ENCODE data around the gene GALNT17.

The GALNT17 gene

DNA sequence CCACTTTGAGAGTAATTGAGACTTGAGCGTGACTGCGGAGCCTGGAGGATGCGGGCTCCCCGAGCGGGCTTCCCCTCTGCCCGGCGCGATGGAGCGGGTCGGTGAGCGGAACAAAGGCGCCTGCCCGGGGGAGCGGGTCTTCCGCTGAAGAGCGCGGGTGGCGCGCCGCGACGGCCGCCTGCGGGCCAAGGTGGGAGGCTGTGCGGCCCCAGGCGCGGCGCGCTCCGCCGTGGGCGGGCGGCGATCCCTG is at the start of gene GALNT17:
Gene GALNT17, plus strand, starts transcription at position 18 of the 250 bp plus-strand sequence.
- no peak for DNase-seq (ENCODE audit: low read depth in 2 of 2, low spot score in 1 of 2)

DNA sequence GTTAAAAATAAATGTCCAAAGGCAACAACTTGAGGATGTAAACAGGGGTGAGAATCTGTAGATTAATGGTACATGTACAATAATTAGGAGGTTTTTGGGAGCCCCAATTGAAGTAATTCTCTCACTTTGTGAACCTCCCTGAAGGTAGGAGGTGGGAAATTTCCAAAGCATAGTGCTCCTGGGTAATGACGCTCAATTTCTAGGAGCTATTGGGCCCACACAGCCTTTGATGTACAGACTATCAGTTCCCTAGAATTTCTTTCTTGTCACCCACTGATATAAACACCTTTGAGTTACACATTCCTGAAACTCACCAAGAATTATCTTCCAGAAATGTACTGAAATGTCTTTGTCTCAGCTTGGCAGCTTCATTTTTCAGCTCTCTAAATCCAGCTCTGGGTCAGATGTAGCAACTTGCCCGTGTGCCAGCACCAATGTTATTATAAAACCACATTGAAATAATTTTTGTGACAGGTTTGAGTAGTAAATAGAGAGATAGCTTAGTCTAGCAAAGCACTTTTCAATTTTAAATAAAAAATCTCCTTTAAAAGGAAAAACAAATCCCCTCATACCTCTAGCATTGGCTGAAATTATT is 36.6 kb upstream of the GALNT17 start:
- DNase-seq (ENCODE audit: low read depth in 2 of 2, low spot score in 1 of 2), result no peak

DNA sequence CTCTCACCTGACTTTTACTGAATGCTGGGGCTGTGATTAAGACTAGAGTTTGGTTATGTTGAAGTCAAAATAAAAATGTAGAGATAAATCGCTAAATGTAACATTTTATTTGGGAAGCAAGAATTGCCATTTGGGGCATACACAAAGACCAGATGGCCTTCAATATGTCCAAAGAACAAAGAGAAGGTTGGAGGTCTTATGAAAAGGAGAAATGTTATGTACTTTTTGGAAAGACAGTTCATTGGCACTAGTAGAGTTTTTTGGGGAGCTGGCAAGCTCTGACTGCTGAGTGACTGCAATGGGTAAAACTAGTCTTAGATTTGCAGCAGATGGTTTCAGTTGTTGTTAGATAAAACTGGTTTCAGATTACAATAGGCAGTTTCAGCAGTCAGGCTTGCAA is 35.6 kb upstream of the GALNT17 start:
- DNase-seq (ENCODE audit: low read depth in 2 of 2, low spot score in 1 of 2), result no peak

DNA sequence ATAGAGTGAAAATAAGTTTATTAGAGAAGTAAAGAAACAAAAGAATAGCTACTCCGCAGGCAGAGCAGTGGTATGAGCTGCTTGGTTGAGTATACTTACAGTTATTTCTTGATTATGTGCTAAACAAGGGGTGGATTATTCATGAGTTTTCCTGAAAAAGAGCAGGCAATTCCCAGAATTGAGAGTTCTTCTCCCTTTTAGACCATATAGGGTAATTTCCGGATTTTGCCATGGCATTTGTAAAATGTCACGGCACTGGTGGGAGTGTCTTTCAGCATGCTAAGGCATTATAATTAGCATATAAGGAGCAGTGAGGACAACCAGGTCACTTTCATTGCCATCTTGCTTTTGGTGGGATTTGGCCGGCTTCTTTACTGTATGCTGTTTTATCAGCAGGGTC is 25.7 kb upstream of the GALNT17 start:
- DNase-seq (ENCODE audit: low read depth in 2 of 2, low spot score in 1 of 2), result no peak

DNA sequence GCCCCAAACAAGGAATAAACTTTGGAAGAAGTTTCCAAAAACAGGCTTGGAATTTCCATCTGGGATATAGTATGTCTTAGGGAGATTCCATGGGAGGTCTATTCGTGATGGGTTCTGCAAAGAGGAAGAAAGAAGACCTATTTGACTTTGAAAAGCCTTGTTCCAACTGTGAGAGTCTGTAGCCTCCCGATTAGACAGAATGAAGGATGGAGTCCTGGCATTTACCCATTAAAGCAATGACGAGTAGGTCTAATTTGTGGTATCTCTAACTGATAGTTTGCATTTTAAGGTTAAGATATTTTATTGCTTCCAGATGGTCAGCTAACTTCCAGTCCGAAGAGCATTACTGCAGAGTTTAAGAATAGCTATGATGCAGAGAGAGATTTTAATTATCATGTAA is 19.5 kb upstream of the GALNT17 start:
- DNase-seq (ENCODE audit: low read depth in 2 of 2, low spot score in 1 of 2), result no peak

DNA sequence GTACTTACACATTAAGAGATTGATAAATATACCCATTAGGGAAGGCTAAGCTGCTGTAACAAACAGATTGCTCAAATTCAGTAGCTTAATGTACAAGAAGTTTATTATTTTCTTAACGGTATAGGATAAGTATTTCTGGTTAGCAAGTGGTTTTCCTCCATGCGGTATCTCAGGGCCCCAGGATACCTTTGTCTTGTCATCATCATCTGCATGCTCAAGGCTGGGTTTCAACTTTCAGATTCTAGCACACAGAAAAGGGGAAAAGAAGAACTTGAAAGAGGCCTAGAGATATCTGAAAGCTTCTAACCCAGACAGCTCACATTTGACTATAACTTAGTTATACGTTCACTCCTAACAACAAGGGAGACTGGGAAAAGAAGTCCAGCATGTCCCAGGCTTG is 11.8 kb upstream of the GALNT17 start:
- DNase-seq (ENCODE audit: low read depth in 2 of 2, low spot score in 1 of 2), result no peak

DNA sequence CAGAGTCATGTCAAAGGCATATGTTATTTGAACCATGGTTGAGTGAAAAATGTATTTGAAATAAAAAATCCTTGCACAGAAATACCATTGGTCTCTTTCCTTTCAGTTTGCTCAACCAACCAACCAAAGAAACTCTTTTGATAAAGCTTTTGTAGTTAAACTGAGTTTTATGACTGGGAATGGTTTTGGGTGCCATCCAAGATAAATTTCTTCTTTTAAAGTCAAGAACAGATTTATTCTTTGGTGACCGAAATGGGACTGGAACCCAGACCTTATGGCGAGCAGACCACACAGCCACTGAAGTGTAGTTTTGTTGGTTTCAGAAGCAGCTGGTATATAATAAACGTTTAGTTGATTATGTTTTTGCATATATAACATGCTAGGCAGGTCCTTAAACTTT is 2.8 kb upstream of the GALNT17 start:
- DNase-seq (ENCODE audit: low read depth in 2 of 2, low spot score in 1 of 2), result no peak

DNA sequence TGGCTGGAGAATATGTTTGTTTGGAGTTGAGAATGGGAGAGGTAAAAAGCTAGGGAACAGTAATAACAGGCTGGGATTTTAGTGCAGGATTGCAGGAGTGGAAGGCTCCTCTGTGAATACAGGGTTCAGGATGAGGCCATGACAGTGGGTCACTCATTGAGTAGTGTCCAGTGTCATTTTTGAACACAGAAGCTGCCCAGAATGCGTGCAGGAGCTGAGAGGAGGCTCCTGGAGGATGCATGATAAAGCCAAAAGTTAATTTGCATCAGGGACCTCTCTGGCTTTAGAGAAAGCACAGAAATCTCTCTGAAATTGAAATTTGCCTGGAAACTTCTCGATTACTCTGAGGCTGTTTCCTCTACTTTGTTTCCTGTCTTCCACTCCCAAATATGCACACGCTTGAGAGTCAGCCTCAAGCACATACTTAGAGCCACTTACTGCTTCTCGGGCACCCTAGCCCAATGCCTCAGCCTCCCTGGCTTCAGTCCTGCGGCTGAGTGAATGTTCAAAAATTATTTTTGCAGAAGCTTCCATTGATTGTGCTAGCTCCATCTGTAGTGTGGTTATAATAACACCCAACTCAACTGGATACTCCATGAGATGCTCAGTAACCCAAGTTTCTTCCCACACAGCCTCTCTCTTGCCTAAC is 1.8 kb upstream of the GALNT17 start:
- DNase-seq (ENCODE audit: low read depth in 2 of 2, low spot score in 1 of 2), result no peak

DNA sequence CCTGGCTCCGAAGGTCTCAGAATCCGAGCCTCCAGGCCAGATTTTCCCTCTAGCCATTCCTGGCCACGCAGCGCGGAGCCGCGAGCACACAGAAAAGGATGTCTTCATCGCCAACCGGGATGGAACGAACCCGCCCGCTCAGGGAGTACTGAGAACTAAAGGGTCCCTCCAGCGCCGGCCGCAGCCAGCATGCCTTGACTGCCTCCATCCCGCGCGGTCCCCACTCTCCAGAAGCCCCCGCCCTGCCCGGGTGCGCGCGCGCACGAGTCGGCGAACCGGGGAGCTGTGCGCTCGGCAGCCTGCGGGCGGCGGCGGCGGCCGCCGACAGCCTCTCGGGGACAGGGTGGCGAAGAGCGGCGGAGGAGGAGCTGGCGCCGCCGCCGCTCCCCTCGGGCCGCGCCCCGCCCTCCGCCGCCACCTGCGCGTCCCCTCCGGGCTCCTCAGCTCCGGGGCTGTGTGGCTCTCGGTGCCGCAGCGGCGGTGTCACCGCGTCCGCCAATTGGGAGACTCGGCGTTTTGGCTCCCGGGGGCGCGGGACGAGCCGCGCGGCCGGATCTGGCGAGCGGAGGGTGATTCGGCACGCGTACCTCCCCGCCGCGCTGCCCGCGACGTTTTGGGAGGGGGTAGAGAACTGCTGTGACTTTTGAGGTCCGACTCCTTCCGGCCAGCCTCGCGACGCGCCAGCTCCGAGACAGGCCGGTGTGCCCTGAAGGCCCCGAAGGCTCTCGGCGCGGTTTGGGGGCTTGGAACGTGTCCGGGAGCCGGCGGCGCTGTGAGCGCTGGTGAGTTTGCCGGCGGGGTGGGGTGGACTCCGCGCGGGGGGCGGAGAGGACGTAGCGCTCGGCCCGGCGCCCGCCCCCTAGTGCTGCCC is 453 bp upstream of the GALNT17 start:
- no peak for DNase-seq (ENCODE audit: low read depth in 2 of 2, low spot score in 1 of 2)

DNA sequence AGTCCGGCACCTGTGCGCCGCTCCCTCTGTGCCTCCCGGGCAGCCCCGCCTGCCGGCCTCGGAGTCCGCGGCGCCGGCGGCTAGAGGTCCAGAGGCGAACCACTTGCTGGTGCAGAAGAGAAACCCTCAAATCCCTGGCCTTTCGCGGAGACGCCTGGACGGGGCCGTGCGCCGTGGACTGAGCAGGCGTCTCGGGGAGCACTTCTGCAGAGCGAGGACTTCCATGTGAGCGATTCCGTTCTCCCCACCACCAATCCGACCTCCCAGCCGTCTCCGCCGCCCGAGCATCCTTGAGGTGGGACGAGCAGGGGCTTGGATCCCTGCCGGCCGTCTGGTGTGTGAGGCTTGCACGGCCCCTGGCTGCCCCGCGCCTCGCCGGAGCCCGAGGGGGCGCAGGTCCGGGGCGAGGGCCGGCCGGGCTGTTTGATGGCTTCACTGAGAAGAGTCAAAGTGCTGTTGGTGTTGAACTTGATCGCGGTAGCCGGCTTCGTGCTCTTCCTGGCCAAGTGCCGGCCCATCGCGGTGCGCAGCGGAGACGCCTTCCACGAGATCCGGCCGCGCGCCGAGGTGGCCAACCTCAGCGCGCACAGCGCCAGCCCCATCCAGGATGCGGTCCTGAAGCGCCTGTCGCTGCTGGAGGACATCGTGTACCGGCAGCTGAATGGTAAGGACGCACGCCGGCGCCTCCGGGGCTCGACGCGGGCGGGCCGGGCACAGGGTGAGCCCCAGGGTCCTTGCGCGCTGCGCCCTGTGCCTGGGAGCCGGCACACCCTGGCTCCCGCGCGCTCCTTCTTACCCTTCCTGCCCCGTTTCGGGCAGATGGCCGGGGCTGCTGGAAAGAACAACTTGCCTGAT is 660 bp downstream of the GALNT17 start:
- no peak for DNase-seq (ENCODE audit: low read depth in 2 of 2, low spot score in 1 of 2)

DNA sequence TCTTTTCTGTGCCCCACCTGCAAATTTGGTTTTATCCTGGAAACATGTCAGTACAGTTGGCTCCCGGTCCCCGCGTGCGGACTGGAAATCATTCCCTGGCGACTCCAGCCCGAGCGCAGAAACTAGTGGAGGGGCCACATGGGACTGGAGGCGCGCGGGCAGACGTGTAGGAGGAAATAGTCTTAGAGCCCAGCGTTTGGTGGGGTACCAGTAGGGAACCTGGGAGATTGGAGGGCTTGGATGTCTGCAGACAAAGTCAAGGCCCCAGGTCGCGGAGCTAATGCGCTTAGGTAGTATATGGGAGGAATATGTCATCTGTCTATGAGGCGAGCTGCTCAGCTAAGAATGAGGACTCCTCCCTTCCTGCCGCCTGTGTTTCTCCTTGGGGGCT is 1.3 kb downstream of the GALNT17 start:
- DNase-seq (ENCODE audit: low read depth in 2 of 2, low spot score in 1 of 2), result no peak

DNA sequence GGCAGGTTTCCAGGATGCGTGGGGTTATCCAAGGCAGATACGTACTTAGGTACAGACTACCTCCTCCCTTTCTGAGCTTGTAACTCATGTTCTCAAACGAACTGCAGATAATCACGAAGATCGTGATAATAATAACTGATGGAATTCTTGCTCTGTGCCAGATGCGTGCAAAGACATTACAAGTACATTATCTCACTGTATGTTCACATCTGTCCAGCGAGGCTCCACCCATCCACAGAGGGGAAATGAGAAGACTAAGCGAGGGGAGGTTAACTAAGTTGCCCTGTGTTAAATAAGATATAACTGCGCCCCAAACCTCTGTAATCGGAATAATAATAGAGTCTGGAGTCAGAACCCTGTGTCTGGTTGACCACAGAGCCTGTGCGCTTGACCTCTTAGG is 1.9 kb downstream of the GALNT17 start:
- no peak for DNase-seq (ENCODE audit: low read depth in 2 of 2, low spot score in 1 of 2)

DNA sequence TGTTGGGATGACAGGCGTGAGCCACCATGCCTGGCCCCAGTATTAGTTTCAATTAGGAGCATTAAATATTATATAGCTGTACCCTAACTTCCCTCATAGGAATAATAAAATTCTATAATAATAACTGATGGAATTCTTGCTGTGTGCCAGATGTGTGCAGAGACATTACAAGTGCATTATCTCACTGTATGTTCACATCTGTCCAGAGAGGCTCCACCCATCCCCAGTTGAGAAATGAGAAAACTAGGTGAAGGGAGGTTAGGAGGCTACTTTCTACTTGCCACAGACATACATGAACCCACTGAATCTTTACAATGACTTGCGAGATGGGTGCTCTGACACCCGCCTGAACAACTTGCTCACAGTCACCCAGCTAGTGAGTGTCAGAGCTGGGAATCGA is 3.2 kb downstream of the GALNT17 start:
- DNase-seq (ENCODE audit: low read depth in 2 of 2, low spot score in 1 of 2), result no peak

DNA sequence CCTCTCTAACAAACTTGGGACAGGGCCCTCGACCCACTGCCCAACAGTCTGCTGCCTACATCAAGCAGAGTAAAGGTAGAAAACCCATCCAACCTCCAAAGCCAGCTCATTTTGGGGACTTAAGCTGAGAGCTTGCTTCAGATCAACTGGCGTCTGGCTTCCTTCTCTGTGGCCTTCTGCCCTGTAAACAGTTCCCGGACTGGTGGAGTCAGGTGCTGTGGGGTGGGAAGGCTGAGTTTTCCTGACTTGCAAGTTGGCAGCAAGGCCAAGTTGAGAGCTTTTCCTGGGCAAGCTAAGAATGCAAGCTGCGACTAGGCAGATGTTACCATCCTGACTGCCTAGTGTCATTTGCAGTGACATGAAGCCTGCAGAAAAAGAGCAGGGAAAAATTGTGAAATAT is 3.7 kb downstream of the GALNT17 start:
- no peak for DNase-seq (ENCODE audit: low read depth in 2 of 2, low spot score in 1 of 2)

DNA sequence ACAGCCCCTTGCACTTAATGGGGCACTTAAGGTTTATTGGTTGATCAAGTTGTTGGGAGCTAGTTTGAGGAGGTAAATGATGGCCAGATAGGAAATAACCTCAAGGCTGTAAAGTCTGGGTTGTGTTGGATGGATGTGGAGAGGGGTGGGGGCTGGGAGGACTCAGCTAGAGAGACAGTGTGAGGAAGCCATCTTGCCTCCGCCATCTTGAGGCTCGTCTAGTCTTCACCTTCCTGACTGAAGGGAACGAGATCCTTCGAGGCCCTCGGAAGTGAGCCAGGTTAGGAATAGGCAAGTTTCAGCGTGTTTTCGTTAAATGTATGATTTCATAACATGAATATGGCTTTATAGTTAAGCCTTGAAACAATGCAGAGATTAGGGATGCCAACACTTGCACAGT is 5.5 kb downstream of the GALNT17 start:
- DNase-seq (ENCODE audit: low read depth in 2 of 2, low spot score in 1 of 2), result no peak

DNA sequence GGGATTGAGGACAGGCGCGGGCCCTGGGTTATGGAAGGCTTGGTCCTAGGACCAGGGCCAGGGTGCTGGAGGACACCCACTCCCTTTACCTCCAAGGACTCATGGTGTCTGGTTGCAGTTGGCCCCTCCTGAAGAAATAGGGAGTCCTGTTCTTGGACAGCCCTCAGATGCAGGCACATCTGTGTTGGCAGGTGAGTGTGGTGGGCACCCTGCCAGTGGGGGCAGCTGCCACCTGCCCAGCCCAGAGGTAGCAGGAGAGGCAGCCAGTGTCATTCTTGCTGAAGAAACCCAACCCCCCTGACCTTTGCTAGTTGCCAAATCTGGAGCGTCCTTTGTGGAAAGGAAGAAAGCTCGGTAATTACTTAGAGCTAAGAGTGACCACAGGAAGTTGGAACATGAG is 8.3 kb downstream of the GALNT17 start:
- DNase-seq (ENCODE audit: low read depth in 2 of 2, low spot score in 1 of 2), result no peak

DNA sequence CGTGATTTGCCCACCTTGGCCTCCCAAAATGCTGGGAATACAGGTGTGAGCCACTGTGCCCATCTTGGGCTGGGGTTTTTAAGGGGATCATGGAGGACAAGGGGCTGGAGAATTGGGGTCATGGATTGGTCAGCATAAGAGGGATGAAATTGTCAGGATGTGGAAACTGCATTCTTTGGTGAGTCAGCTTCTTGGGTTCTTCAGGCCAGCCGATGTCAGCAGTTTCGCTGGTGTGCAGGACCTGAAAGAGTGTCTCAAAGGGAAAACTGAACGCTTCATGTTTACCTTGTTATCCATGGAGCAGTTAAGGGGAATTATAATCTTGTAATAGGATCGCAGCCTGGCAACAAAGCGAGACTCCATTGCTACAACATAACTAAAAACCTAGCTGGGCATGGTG is 13.0 kb downstream of the GALNT17 start:
- no peak for DNase-seq (ENCODE audit: low read depth in 2 of 2, low spot score in 1 of 2)

DNA sequence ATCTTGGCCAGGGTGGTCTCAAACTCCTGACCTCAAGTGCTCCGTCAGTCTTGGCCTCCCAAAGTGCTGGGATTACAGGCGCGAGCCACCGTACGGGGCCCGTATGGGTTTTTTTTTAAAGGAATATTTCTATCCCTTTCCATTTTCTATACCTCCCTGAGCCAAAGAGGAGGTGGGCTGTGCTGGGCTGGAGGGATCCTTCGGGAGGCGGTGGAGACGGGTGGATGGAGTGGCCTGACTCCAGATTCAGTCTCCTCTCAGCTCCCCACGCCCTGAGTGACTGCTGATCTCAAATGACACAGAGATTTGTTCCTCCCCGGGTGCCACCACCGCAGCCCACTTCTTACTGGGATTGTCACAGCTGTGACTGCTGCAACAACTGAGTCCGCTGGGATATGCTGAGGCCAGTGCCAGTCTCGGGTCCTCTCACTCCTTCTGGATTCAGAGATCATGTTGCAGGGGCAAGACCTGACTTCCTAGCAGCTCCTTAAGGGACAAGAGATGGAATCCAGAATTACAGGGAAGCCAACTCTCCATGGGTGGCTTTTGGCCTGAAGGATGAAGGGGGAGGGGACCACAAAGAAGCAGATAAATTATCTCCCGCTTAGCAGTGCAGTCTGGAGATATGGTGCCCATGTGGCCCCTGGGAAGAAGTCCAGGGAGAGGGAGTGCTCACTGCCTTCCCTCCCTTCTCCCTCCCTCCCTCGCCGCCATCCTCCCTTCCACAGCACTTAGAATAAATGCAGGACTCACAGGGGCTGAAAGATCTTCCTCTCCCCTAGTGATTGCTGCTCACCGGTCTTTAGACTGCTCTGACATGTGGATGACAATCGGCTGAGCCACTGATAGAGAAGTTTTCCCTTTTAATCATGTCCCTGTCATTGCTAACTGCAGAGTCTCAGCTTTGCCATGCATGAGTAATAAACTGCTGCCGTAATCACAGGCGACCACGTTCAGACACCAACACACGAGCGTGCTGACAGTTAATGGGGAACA is 14.3 kb downstream of the GALNT17 start:
- no peak for DNase-seq (ENCODE audit: low read depth in 2 of 2, low spot score in 1 of 2)

DNA sequence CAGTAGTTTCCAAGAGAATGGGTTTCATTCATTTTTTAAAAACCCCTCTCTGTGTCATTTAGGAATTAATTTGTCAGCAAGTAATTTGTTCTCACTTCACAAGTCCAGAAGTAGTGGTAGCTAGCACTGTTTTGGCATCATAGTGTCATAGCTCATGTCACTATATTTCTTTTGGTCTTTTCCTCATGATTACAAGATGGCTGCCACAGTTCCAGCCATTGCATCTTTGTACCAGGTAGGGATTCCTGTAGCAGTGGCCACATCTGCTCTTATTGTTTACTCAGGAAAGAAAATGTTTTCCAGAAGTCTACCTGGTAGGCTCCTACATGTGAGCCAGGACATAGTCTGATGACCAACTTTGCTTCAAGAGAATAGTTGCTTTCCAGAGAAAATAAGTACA is 16.2 kb downstream of the GALNT17 start:
- DNase-seq (ENCODE audit: low read depth in 2 of 2, low spot score in 1 of 2), result no peak

DNA sequence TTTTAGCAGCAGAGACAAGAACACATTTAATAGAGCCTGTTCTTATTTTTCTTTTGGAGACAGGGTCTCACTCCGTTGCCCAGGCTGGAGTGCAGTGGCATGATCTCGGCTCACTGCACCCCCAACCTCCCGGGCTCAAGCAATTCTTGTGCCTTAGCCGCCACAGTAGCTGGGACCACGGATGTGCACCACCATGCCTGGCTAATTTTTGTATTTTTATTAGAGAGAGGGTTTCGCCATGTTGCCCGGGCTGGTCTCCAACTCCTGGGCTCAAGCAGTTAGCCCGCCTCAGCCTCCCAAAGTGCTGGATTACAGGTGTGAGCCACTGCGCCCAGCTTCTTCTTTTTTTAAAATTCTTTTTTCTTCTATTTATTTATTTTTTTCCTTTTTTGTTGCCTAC is 23.3 kb downstream of the GALNT17 start:
- no peak for DNase-seq (ENCODE audit: low read depth in 2 of 2, low spot score in 1 of 2)

DNA sequence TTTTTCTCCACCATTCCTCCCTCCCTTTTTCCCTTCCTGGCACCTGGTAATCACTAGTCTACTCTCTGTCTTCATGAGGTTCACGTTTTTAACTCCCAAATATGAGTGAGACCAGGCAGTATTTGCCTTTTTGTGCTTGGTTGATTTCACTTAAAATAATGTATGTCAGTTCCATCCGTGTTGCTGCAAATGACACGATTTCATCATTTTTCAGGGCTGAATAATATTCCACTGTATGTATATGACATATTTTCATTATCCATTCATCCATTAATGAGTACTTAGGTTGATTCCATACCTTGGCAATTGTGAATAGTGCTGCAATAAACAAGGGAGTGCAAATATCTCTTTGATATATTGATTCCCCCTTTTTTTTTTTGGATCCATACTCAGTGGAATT is 25.8 kb downstream of the GALNT17 start:
- no peak for DNase-seq (ENCODE audit: low read depth in 2 of 2, low spot score in 1 of 2)
